ENCODE data around the gene KRI1. TPM values are rescaled to one million over a fixed set of nuclear protein-coding genes. Genes with fewer than 3 reads are reported as not detected.

Gene KRI1
- total and polyA plus RNA-seq, 2 donors (not counting 1 experiment from before 2014, with no cell fraction given), result 8.6 to 9.4 TPM

GRCh38 chr19:10566658-10567410, 1.0 kb upstream of the KRI1 start:
- Histone ChIP-seq H4K20me1 (ENCODE audit: control insufficient read depth, extremely low read depth, insufficient read depth, low read length) (no peaks in the 10 kb centered on the region), H2AFZ (ENCODE audit: low read length) (no peak overlapping the region), H3K27ac (ENCODE audit: insufficient read depth, low read length) (peak overlapping the region; percentile 82), H3K4me1 (ENCODE audit: control insufficient read depth, extremely low read depth, insufficient read depth, low read length) (peaks cover 18% of the 10 kb centered on the region), H3K4me2 (ENCODE audit: extremely low read depth, insufficient read depth, low read length) (peak overlapping the region; percentile 85), H3K4me3 (replicated peaks in 1 of 4; ENCODE audit: control extremely low read depth in 1 of 4, insufficient read depth in 1 of 4, low read depth in 3 of 4, low read length in 4 of 4) (peak overlapping the region; percentile 43 to 90 (median 58)), H3K9ac (ENCODE audit: insufficient read depth, low read length) (no peak overlapping the region), H3K36me3 (ENCODE audit: control insufficient read depth, insufficient read depth, low read length) (no peaks in the 10 kb centered on the region), H3K27me3 (ENCODE audit: control insufficient read depth, insufficient read depth, low read length) (no peaks in the 10 kb centered on the region), H3K79me2 (ENCODE audit: control insufficient read depth, insufficient read depth, low read length) (peaks cover 29% of the 10 kb centered on the region), H3K9me3 (ENCODE audit: control insufficient read depth, insufficient read depth, low read depth, low read length) (no peaks in the 10 kb centered on the region)
- TF ChIP-seq EZH2 (IDR thresholded peaks at IDR 0.05; ENCODE audit: low read length, missing control alignments) (no peak), CTCF (conservative IDR thresholded peaks at IDR 0.05 in 1 of 2, IDR thresholded peaks at IDR 0.05 in 1 of 2; ENCODE audit: low read depth in 1 of 2, low read length in 2 of 2) (no peak)
- no peak for DNase-seq (ENCODE audit: low read depth in 2 of 2)

GRCh38 chr19:10566408-10566657, 523 bp upstream of the KRI1 start:
- Histone ChIP-seq H2AFZ (ENCODE audit: low read length) (peak overlapping the region; percentile 53), H4K20me1 (ENCODE audit: control insufficient read depth, extremely low read depth, insufficient read depth, low read length) (no peaks in the 10 kb centered on the region), H3K36me3 (ENCODE audit: control insufficient read depth, insufficient read depth, low read length) (no peaks in the 10 kb centered on the region), H3K9me3 (ENCODE audit: control insufficient read depth, insufficient read depth, low read depth, low read length) (no peaks in the 10 kb centered on the region), H3K4me2 (ENCODE audit: extremely low read depth, insufficient read depth, low read length) (peak overlapping the region; percentile 85), H3K4me1 (ENCODE audit: control insufficient read depth, extremely low read depth, insufficient read depth, low read length) (peaks cover 18% of the 10 kb centered on the region), H3K79me2 (ENCODE audit: control insufficient read depth, insufficient read depth, low read length) (peaks cover 29% of the 10 kb centered on the region), H3K27me3 (ENCODE audit: control insufficient read depth, insufficient read depth, low read length) (no peaks in the 10 kb centered on the region), H3K4me3 (replicated peaks in 1 of 4; ENCODE audit: control extremely low read depth in 1 of 4, insufficient read depth in 1 of 4, low read depth in 3 of 4, low read length in 4 of 4) (peak overlapping the region; percentile 43 to 90 (median 58)), H3K27ac (ENCODE audit: insufficient read depth, low read length) (peak overlapping the region; percentile 82), H3K9ac (ENCODE audit: insufficient read depth, low read length) (no peak overlapping the region)
- TF ChIP-seq EZH2 (IDR thresholded peaks at IDR 0.05; ENCODE audit: low read length, missing control alignments), result no peak
- no peak for TF ChIP-seq CTCF (conservative IDR thresholded peaks at IDR 0.05 in 1 of 2, IDR thresholded peaks at IDR 0.05 in 1 of 2; ENCODE audit: low read depth in 1 of 2, low read length in 2 of 2)
- DNase-seq (ENCODE audit: low read depth in 2 of 2), result no peak

GRCh38 chr19:10565028-10565566, 713 bp downstream of the KRI1 start:
- Histone ChIP-seq H2AFZ (ENCODE audit: low read length) (peak overlapping the region; percentile 81), H3K27me3 (ENCODE audit: control insufficient read depth, insufficient read depth, low read length) (no peaks in the 10 kb centered on the region), H3K4me3 (replicated peaks in 1 of 4; ENCODE audit: control extremely low read depth in 1 of 4, insufficient read depth in 1 of 4, low read depth in 3 of 4, low read length in 4 of 4) (peak overlapping the region; percentile 70 to 94 (median 89)), H3K4me1 (ENCODE audit: control insufficient read depth, extremely low read depth, insufficient read depth, low read length) (peaks cover 18% of the 10 kb centered on the region), H3K27ac (ENCODE audit: insufficient read depth, low read length) (peak overlapping the region; percentile 84), H3K9ac (ENCODE audit: insufficient read depth, low read length) (peak overlapping the region; percentile 89), H3K36me3 (ENCODE audit: control insufficient read depth, insufficient read depth, low read length) (no peaks in the 10 kb centered on the region), H3K4me2 (ENCODE audit: extremely low read depth, insufficient read depth, low read length) (peak overlapping the region; percentile 83), H3K79me2 (ENCODE audit: control insufficient read depth, insufficient read depth, low read length) (peaks cover 29% of the 10 kb centered on the region), H3K9me3 (ENCODE audit: control insufficient read depth, insufficient read depth, low read depth, low read length) (no peaks in the 10 kb centered on the region), H4K20me1 (ENCODE audit: control insufficient read depth, extremely low read depth, insufficient read depth, low read length) (no peaks in the 10 kb centered on the region)
- TF ChIP-seq CTCF (conservative IDR thresholded peaks at IDR 0.05 in 1 of 2, IDR thresholded peaks at IDR 0.05 in 1 of 2; ENCODE audit: low read depth in 1 of 2, low read length in 2 of 2) (peak; percentile 25 to 36), EZH2 (IDR thresholded peaks at IDR 0.05; ENCODE audit: low read length, missing control alignments) (no peak)
- peak; percentile 20 to 32 for DNase-seq (ENCODE audit: low read depth in 2 of 2)
